VCaP (cell line): ENCODE results near the gene CDH4.

ENCODE experiments used
- H3K27ac ChIP-seq: fragments of 450-650 bp; 2 replicates; pipeline ENCODE4 v1.5.1; 2017
- CTCF ChIP-seq: fragments of 450-650 bp; conservative IDR thresholded peaks from 2 replicates; pipeline ENCODE4 v1.5.1; 2017; ENCODE audit warnings: mild to moderate bottlenecking, moderate library complexity

Gene CDH4

GRCh38 chr20:61253264-61253639, 1.2 kb downstream of the CDH4 start:
- peak; percentile 59 for TF ChIP-seq CTCF
- H3K27ac ChIP-seq, result peak overlapping the region; percentile 57; the same call in 1 of the 2 replicates

- TF ChIP-seq CTCF, result 0 out of 2 replicates have a peak, but pooled peaks have one; percentile 2
- peak overlapping the region; percentile 57; the same call in 1 of the 2 replicates for H3K27ac ChIP-seq
Measured at GRCh38 chr20:61253640-61254511, 1.8 kb downstream of the CDH4 start.

GRCh38 chr20:61254881-61255626, 3.0 kb downstream of the CDH4 start:
- H3K27ac ChIP-seq, result no peak overlapping the region; the same call in 1 of the 2 replicates
- TF ChIP-seq CTCF, result no peak

GRCh38 chr20:61256365-61256764, 4.3 kb downstream of the CDH4 start:
- no peak overlapping the region; the same call in 1 of the 2 replicates for H3K27ac ChIP-seq
- no peak for TF ChIP-seq CTCF

GRCh38 chr20:61256824-61257223, 4.8 kb downstream of the CDH4 start:
- peak overlapping the region; percentile 50 for H3K27ac ChIP-seq
- no peak for TF ChIP-seq CTCF

GRCh38 chr20:61257611-61258010, 5.5 kb downstream of the CDH4 start:
- H3K27ac ChIP-seq, result peak overlapping the region; percentile 50
- TF ChIP-seq CTCF, result no peak

GRCh38 chr20:61259741-61260140, 7.7 kb downstream of the CDH4 start:
- TF ChIP-seq CTCF, result no peak
- no peak overlapping the region for H3K27ac ChIP-seq
